DMS79 treated with DMSO at 0.1 percent for 48 hours (cell line): ENCODE results near the gene ADAM12.

Experiments
- DNase-seq: peaks from one replicate; lab custom pipeline; 2025; lab: John Stamatoyannopoulos, UW

ADAM12 gene

GRCh38 chr10:126143117-126143516 lies 245.2 kb downstream of the ADAM12 start:
- no peak for DNase-seq

- no peak for DNase-seq
These were observed 247.5 kb downstream of the ADAM12 start for GRCh38 chr10:126140746-126141273.

GRCh38 chr10:126137562-126138221 lies 250.6 kb downstream of the ADAM12 start:
- no peak for DNase-seq

GRCh38 chr10:126135941-126136595 lies 252.2 kb downstream of the ADAM12 start:
- no peak for DNase-seq

DNA sequence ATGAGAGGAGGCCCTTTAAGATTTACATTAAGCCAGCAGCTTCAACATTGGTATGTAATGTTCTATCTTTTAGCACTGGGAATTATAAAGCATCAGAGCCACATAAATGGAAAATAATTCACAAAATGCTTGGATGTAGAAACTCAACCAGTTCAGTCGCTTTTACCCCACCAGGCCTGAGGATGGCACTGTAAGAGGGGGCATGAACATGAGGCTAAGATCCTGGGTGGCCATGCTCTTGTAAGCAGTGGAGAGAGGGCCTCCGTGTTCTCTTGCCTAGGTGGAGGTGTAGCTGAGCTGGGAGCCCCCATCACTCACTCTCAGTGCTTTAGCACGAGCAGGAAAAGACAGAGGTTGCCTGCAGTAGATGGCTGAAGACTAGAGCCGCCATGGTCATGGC lies 253.1 kb downstream of the ADAM12 start:
- DNase-seq: no peak

DNA sequence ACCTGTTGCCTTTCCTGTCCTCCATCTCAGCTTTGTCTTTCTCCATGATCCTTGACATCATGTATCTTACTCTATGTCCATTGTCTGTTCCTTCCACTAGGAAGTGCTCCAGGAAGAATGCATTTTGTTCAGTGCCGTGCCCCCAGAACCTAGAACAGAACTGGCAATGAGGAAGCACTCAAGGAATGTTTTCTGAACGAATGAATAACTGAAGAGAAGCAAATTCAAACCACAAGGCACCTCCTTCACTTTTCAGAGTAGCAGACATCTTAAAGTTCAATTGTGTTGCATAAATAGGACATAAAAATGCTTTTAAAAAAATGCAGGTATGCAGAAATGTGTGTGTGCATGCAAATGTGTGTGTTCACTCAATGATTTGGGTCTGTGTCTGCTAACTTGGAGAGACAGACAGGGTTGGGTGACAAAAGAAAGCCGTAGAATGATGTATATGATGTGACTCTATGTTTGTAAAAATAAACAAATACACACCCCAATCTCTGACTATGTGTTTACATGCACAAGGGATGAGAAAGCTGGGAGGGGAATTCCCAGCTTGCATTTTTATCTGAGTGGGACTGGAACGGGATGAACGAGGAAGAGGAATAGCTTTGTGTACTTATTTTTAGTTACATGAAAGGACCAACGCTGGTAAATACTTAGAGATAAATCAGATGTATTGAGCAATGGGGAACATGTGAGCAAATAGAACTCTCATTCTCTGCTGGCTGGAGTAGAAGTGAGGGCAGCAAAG lies 254.2 kb downstream of the ADAM12 start:
- DNase-seq: no peak

- no peak for DNase-seq
These were observed 255.1 kb downstream of the ADAM12 start for GRCh38 chr10:126133082-126133620.

- no peak for DNase-seq
These were observed 256.9 kb downstream of the ADAM12 start for GRCh38 chr10:126131341-126131740.

- DNase-seq: no peak
These were observed 258.0 kb downstream of the ADAM12 start for GRCh38 chr10:126130271-126130710.

- DNase-seq: no peak
These were observed 259.3 kb downstream of the ADAM12 start for GRCh38 chr10:126129026-126129425.

DNA sequence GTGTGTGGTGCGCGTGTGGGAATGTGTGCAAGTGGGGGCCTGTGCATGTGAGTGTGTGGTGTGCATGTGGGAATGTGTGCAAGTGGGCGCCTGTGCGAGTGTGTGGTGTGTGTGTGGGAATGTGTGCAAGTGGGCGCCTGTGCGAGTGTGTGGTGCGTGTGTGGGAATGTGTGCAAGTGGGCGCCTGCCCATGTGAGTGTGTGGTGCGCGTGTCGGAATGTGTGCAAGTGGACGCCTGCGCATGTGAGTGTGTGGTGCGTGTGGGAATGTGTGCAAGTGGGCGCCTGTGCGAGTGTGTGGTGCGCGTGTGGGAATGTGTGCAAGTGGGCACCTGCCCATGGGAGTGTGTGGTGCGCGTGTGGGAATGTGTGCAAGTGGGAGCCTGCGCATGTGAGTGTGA lies 259.7 kb downstream of the ADAM12 start:
- no peak for DNase-seq

GRCh38 chr10:126127481-126128029 lies 260.7 kb downstream of the ADAM12 start:
- no peak for DNase-seq

DNA sequence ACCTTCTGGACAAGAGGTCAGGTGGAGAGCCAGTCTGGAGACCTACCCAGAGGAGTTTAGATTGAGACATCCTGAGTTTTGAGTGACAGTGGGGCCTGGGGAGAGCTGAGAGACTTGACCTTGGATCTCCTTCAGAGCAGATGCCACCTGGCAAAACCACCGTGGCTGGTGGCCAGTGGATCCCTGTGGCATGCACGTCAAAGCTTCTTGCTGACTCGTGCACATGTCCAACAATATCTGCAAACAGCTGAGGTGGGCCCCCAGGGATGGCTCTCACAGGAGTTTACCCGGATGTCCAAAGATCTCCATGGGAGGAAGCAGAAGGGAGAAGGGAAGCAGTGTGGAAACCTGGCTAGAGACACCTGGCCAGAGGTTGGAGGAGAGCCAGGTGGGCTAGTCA lies 261.4 kb downstream of the ADAM12 start:
- DNase-seq: no peak

GRCh38 chr10:126126023-126126422 lies 262.3 kb downstream of the ADAM12 start:
- no peak for DNase-seq

GRCh38 chr10:126124668-126125349 lies 263.5 kb downstream of the ADAM12 start:
- DNase-seq: no peak

- no peak for DNase-seq
These were observed 264.2 kb downstream of the ADAM12 start for GRCh38 chr10:126124046-126124445.

DNA sequence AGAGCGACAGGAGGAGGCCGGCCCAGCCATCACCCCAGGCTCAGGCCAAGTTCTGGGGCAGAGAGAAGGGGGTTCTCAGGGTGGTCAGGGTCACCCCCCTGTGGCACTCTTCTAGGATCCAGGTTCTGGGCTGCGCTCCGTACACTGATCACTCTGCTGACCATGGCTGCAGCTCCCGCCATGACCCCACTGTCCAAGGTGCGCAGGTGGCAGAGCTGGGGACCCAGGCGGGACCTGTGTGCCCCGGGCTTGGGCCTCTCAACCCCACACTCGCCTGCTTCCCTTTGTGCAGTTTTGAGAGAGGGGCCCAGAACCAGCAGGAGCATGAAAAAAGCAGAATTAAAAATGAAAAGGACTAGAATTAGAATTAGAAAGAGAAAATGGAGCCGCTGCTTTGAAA lies 264.8 kb downstream of the ADAM12 start:
- DNase-seq: no peak

DNA sequence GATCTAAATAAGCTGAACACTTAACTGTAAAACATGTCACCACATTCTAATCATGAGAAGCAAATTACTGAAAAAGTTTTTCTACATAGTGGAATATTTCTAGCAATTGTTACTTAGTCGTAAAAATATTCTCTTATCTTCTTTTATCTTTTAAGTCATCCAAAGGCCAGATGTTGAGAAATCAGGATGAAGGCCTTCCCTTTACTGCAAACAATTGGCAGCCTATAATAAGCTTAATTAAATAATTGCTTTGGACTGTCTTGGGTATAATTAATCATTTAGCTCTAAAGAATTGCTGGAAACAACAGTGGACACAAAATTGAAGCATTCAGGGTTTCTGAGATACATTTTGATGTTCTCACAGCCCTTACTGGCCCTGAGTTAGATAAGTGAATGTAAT lies 265.4 kb downstream of the ADAM12 start:
- DNase-seq: no peak

DNA sequence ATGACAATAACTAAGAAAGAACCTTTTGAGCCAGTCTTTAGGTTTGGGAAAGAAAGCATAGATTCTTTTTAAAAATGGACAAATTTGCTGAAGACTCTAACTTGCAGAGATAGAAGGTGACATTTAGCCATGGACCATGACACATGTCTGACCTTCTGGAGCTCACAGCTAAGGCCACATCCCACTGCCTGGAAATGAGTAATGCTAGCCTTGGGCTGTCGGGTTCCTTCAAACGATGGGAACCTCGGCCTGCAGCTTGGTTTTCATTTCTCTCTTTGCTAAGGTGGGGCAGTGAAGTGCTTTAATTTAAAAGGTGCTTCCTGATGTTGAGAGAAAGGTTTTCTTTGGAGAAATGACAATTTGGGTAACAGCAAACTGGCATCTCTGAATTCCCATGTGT lies 268.7 kb downstream of the ADAM12 start:
- no peak for DNase-seq

DNA sequence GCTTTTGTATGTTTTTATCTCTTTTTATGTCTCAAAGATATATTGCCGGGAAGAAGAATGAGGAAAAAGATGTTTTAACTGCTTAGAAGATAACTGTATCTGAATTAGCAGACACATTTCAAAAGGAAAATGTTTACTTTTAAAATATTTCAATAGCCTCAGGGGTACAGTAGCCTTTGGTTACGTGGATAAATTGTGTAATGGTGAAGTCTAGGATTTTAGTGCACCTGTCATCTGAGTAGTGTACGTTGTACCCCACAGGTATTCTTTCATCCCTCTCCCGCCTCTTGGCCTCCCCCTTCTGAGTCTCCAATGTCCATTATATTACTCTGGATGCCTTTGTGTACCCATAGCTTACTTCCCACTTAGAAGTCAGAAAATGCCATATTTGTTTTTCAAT lies 269.8 kb downstream of the ADAM12 start:
- no peak for DNase-seq

DNA sequence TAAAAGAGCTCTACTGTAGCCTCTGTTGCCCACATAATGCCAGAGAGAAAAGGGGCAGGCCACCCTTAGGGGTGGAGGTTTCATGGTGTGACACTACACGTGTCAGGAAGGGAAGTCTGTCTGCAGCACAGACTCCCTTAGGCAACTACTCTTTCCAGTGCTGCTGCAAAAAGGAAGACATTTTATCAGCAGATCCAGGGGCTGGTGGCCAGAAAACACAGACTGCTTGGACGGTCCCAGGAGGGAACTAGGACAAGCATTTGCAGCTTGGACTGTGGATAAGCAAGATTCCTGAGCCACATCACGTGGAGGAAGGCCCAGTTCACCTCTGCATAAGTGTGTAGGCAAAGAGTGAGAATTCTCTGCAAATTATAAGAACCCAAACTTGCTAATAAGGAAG lies 271.1 kb downstream of the ADAM12 start:
- DNase-seq: no peak

DNA sequence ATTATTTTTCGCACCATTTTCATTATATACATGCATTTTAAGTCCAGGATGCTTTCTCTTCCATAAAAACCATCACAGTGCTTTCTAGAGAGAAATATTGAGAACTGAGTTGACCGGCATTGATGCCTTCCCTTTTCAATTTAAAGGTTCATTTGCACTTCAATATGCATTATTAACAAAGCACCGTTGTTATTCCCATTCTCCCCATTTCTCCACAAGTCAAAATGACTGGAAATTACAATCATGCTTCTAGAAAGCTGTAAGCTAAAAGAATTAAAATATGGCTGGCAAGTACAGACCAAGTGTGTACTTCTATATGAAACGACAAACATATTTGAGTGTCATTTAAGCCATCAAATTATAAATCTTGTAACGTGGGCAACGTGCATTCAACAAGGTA lies 272.4 kb downstream of the ADAM12 start:
- DNase-seq: peak; percentile 0
